ENCODE results near the gene DHX16. TPM values are rescaled to one million over a fixed set of nuclear protein-coding genes. Genes with fewer than 3 reads are reported as not detected.
A peak's percentile ranks its signal among the peaks of the same experiment; 100 is the strongest.

The DHX16 gene
- total and polyA plus RNA-seq, 2 experiments from 2014 or later = 16.0 to 31.3 TPM

GRCh38 chr6:30616811-30617564, 55.8 kb downstream of the DHX16 start, which contains the start of gene PPP1R10 (continued):
- peak; percentile 80 for TF ChIP-seq ETS1 (IDR thresholded peaks at IDR 0.05)
- peak; percentile 77 for TF ChIP-seq CREB1 (CRISPR knock-in tag; IDR thresholded peaks at IDR 0.05; ENCODE audit: low read depth)
- TF ChIP-seq EZH2phosphoT487 (IDR thresholded peaks at IDR 0.05; ENCODE audit: unreplicated experiment) = no peak
- peak; percentile 98 for TF ChIP-seq POLR2AphosphoS5 (IDR thresholded peaks at IDR 0.05; ENCODE audit: low read depth)
- TF ChIP-seq STAT1 (IDR thresholded peaks at IDR 0.05; ENCODE audit: unreplicated experiment) = no peak
- no peak for TF ChIP-seq CTCF (conservative IDR thresholded peaks at IDR 0.05; ENCODE audit: low read depth in 2 of 2)
- TF ChIP-seq REST (IDR thresholded peaks at IDR 0.05; ENCODE audit: unreplicated experiment) = no peak
- no peak for TF ChIP-seq ZNF114 (CRISPR knock-in tag; IDR thresholded peaks at IDR 0.05)
- no peak for TF ChIP-seq NANOG (IDR thresholded peaks at IDR 0.05; ENCODE audit: borderline replicate concordance)

- no peaks in the 10 kb centered on the region for H3K27me3 ChIP-seq (ENCODE audit: insufficient read depth)
- Mint-ChIP-seq H3K27ac (peak overlapping the region; percentile 100), H3K27me3 (ENCODE audit: insufficient read depth, low read depth, poor library complexity) (peaks cover 40% of the 10 kb centered on the region), H3K4me3 (peak overlapping the region; percentile 96), H3K4me1 (peaks cover 33% of the 10 kb centered on the region), H3K36me3 (ENCODE audit: low read depth) (peaks cover 73% of the 10 kb centered on the region), H3K9me3 (peaks cover 18% of the 10 kb centered on the region; the same call in 2 of the 3 replicates)
- H3K79me2 ChIP-seq (replicated peaks; ENCODE audit: insufficient read depth) = peaks cover 54% of the 10 kb centered on the region
- DNase-seq (ENCODE audit: low spot score) = peak; percentile 63
- H3F3A ChIP-seq (replicated peaks; ENCODE audit: low read depth) = peaks cover 7% of the 10 kb centered on the region; the same call in 1 of the 2 replicates
- no peak overlapping the region for H2AFZ ChIP-seq
- peak overlapping the region; percentile 74 for H3K4me2 ChIP-seq
- ATAC-seq = no peak
- peak overlapping the region; percentile 56 for H3K4me3 ChIP-seq
- peak overlapping the region; percentile 98 for H3K27ac ChIP-seq (ENCODE audit: low read depth)
- H3K9me2 ChIP-seq (ENCODE audit: insufficient read depth) = no peaks in the 10 kb centered on the region
- peaks cover 5% of the 10 kb centered on the region; the same call in 1 of the 2 replicates for H4K20me1 ChIP-seq (replicated peaks; ENCODE audit: insufficient read depth)
- peaks cover 21% of the 10 kb centered on the region; the same call in 1 of the 2 replicates for H3K36me3 ChIP-seq (ENCODE audit: insufficient read depth)
- H3K4me1 ChIP-seq (ENCODE audit: insufficient read depth) = peaks cover 19% of the 10 kb centered on the region
- TF ChIP-seq ETS1 (IDR thresholded peaks at IDR 0.05) (no peak), STAT1 (IDR thresholded peaks at IDR 0.05; ENCODE audit: unreplicated experiment) (no peak), ZNF114 (CRISPR knock-in tag; IDR thresholded peaks at IDR 0.05) (no peak), POLR2AphosphoS5 (IDR thresholded peaks at IDR 0.05; ENCODE audit: low read depth) (peak; percentile 74), JUNB (IDR thresholded peaks at IDR 0.05; ENCODE audit: unreplicated experiment) (no peak), CREB1 (CRISPR knock-in tag; IDR thresholded peaks at IDR 0.05; ENCODE audit: low read depth) (peak; percentile 21; the same call in 1 of the 2 replicates), EZH2 (IDR thresholded peaks at IDR 0.05; ENCODE audit: low read depth, unreplicated experiment) (no peak), CTCF (conservative IDR thresholded peaks at IDR 0.05; ENCODE audit: low read depth in 2 of 2) (no peak)
These were observed 56.6 kb downstream of the DHX16 start for GRCh38 chr6:30615958-30616810.

All from GM23338 (cell line).